ENCODE results near the gene KRTAP10-1.

KRTAP10-1 gene

DNA sequence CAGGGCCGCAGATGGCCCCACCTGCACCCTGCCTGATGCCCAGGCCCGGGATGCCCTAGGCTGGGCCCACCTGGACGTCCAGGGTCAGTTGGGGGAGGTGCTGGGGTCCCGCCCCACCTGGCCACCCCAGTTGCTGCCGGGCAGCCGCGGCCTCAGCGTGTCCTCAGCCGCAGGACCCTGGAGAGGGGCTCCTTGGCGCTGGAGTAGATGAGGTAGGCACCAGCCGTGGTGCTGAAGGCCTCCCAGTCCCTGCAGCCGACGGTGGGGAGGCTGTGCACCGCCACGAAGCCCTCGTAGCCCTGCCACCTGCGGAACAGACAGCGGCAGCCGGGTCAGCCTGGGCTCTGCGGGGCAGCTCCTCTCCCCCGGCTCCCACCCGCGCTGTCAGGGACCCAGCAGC is 40.4 kb downstream of the KRTAP10-1 start:
- no peak for DNase-seq

- peak; percentile 62 for DNase-seq
Observed at GRCh38 chr21:44499211-44499560, 40.8 kb downstream of the KRTAP10-1 start.

- peak; percentile 54 for DNase-seq
Observed at GRCh38 chr21:44498280-44499210, 41.5 kb downstream of the KRTAP10-1 start.

DNA sequence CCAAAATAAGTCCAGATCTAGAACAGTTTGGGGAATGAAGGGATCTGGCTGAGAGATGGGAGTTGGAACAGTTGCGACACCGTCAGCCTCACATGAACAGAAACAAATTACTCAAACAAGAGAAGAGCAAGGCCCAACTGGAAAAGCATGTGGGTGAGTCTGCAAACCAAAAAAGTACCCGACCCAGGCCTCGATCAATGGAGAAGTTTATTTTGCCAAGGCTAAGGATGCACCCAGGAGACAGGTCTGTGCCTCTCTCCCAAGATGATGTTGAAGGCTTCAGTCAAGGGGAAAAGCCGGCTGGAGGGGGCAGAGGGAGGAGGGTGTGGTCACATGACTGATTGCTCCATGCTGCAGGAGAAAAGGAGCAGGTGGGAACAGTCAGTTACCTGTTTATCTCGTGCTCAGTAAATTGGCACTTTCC is 42.3 kb downstream of the KRTAP10-1 start:
- DNase-seq, result peak; percentile 37

DNA sequence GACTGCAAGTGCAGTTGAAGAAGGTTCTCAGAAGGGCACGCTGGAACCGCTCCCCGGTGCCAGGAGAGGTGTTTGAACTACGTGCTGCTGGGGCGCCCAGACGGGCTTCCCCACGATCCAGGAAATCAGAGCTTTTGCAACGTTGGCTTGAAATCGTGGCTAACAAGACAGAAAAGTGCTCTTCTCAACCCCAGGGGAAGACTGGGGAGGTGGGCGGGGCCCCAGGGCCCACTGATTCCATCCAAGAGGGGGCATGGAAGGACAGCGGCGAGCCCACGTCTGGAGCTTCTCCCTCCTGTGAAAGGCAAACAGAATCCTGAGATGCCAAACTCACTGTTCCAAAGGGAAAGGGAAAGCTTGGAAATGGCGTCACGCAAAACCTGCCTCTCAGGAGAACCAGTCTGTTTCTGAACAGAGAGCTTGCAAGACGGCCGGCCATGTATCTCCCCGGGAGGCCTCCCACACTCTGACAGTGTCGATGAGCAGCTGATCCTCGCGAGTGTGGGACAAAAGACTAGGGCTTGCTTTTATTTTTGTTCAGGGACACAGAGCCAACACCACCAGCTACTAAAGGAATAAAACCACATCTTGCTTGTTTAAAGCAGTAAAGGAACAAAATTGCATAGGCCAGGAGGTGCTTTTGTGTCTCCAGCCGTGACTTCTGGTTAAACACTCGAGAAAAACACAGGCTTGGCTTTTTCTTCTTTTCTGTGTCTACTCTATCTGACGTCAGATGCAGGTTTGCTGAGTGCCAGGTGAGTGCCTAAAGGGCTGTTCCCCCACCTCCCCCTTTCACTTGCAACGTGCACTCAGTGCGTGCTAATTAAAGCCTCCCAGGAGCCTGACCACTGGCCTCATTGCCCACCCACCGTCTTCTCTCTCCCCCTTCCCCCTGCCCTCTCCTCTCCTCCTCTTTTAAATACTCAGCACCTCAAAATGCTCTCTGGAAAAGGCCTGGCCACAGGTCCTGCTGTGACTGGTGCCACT is 43.1 kb downstream of the KRTAP10-1 start:
- DNase-seq, result peak; percentile 78

DNA sequence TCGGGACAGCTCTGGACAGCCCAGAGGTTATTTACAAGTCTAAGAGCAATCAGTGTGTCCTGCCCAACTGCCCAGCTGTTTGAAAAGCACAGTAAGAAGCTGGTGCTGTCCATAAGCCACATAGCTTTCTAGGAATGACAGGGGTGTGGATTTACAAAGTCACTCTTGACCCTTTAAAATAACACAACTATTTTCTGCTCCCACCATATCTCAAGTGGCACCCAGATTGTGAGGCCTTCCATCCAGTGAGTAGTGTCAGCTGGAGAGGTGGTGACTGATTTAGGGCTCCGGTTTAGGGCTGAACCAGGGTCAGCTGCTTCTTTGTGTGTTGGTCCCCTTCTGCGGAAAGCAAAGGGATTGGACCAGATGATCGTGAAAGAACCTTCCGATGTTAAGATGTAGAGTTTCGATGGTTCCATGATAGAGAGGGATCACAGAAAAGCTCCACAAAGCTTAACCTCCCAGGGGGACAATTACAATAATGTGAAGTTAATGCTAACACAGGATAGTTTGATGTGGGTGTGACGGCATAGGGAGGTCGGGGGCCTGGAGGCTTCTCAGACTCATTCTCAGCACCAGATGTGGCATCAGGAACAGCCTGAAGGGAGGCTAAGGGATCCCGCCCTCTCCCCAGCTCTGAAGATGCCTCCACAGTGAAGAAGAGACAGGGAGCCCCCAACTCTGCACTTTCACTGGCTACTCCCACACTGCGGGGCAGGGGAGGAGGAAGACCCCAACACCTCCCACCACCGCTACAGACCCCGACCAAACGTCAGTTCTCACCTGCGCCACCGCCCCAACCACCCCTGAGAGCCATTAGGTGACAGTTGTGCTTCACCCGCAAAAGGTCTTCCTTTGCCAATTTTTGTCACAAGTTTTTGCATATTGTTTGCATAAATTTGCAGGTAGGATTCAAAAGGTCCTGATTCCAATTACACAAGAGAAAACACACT is 44.1 kb downstream of the KRTAP10-1 start:
- DNase-seq, result no peak

DNA sequence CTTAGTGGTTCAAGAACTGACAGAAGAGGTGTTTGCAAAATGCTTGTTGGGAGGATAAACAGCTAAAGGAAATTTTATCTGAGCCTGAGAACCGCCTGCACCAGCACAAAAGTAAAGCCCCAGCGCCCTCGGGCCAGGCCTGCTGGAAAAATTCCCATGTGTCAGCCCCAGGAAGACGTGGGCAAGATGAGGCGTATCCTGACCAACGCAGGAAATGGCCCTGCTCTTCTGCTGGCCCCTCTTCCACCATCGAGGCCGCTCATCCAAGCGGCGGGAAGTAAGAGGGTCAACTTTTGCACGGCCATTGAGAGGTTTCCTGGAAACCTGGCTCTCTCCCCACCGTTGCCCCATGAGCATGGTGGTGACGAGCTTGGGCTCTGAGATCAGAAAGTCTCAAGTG is 45.0 kb downstream of the KRTAP10-1 start:
- DNase-seq, result no peak

DNA sequence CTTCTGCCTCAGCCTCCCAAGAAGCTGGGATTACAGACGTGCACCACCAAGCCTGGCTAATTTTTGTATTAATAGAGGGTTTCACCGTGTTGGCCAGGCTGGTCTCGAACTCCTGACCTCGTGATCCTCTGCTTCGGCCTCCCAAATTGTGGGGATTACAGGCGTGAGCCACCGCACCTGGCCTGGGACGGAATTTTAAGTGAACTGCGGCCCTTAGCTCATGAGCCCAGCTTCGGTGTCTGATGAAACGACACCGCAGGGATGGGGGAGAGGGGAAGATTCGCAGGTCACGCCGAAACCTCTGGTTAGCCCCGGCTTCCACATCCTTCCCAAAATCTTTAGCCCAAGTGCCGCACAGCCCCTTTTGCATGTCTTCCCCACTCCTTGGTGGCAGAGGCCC is 45.6 kb downstream of the KRTAP10-1 start:
- no peak for DNase-seq

- DNase-seq, result no peak
Observed at GRCh38 chr21:44492567-44493385, 47.2 kb downstream of the KRTAP10-1 start.

- no peak for DNase-seq
Observed at GRCh38 chr21:44490816-44491215, 49.2 kb downstream of the KRTAP10-1 start.

GRCh38 chr21:44490405-44490804 is 49.6 kb downstream of the KRTAP10-1 start:
- DNase-seq, result no peak

- DNase-seq, result no peak
Observed at GRCh38 chr21:44489962-44490361, 50.0 kb downstream of the KRTAP10-1 start.
